Anterior cingulate cortex (tissue), 58 donors: ENCODE data around the gene AZGP1.
"Not testable (repeated sequence)": the region's sequence is repeated elsewhere in the genome, so short reads cannot be mapped to it uniquely, and the experiment has no call there.

ENCODE experiments used
- DNase-seq, 58 donors: peaks; one replicate each; lab custom pipeline; 2025; lab: John Stamatoyannopoulos, UW

AZGP1 gene

DNA sequence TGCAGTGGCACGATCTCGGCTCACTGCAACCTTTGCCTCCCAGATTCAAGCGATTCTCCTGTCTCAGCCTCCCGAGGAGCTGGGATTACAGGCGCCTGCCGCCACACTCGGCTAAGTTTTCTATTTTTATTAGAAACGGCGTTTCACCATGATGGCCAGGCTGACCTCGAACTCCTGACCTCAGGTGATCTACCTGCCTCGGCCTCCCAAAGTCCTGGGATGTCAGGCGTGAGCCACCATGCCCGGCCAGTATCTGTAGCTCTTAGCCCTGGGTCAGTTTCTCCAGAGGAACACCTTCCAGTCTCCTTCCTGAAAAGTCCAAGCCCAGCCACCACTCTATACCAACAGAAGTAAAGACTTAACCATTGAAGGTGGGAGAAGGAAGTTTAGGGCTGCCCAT is 24.4 kb upstream of the AZGP1 start:
- DNase-seq, result no peak

DNA sequence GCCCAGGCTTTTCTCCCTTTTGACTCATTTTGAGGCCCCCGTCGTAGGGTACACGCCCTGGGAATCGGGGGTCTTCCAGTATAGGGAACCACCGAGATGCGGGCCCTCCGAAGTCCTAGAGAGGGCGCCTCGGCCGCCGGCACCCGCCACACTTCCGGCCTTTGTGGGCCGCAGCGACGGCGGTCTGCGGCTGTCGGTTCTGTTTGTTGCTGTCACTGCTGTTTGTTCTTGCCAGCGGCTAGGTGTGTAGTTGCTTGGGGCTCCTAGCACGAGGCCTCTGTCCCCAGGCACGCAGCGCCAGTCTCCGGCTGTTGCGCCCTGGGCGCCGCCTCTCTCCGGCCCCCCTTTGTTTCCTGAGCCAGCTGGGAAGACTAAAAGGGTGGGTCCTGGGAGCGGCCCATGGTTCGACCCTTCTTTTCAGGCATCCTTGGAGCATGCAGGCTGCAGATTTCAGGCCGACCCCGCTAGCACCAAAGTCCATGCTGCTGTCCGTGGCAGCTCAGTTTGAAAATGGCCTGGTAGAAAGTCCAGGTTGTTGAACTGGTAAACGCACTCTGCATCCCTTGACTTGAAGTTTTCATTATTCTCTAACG is 21.8 kb upstream of the AZGP1 start:
- DNase-seq, result peak in 26 of 58 donors; percentile 5 to 41 (median 24)

DNA sequence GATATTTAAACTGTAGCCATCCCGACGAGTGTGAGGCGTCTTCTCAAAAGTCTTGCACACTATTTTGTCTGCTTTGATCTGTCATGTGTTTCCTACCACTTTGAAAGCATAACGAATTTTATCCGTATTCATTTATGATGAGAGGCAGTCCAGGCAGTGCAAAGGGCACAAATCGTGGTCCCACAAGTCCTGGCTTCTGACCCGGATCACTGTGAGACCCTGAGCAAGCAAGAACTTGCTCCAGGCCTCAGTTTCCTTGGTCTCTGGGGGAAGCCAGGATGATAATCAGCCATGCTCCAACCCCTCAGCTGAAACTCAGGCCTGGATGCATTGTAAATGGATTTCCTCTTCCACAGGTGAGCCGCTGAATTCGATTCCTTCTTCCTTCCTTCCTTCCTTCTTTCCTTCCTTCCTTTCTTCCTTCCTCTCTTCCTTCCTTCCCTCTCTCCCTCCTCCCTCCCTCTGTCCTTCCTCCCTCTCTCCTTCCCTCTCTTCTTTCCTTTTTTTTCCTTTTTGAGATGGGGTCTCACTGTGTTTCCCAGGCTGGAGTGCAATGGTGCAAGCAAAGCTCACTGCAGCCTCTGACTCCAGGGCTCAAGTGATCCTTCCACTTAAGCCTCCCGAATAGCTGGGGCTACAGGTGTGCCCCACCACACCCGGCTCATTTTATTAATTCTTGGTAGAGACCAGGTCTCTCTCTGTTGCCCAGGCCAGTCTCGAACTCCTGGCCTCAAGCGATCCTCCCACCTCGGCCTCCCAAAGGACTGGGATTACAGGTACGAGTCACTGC is 21.1 kb upstream of the AZGP1 start:
- DNase-seq, result no peak

DNA sequence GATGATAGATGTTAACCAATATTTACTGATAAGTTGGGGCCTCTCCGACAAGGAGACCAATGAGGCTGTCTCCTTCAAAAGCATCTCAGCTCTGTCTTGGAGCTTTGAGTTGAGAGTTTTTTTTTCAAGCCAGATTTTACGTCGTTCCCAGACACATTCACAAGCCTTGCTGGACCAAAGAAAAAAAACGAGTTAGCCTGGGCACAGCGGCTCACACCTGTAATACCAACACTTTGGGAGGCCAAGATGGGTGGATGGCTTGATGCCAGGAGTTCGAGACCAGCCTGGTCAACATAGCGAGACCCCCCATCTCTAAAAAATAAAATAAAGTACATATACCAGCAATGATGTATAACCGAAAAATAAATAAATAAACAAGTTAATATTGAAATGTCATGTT is 19.0 kb upstream of the AZGP1 start:
- DNase-seq, result no peak

DNA sequence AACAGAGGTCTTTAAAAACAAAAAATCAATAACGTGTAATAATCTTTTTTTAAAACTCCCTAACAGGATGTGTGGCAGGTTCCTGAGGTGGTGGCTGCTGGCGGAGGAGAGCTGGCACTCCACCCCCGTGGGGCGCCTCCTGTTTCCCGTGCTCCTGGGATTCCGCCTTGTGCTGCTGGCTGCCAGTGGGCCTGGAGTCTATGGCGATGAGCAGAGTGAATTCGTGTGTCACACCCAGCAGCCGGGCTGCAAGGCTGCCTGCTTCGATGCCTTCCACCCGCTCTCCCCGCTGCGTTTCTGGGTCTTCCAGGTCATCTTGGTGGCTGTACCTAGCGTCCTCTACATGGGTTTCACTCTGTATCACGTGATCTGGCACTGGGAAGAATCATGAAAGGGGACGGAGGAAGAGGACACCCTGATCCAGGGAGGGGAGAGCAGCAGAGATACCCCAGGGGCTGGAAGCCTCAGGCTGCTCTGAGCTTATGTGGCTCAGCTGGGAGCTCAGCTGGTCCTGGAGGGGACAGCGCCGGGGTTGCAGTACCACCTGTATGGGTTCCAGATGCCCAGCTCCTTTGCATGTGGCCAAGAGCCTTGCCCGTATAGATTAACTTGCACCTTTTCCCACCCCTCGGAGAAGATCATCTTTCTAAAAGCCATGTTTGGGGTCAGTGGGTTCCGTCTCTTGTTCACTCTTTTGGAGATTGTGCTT is 16.7 kb upstream of the AZGP1 start:
- DNase-seq, result no peak

DNA sequence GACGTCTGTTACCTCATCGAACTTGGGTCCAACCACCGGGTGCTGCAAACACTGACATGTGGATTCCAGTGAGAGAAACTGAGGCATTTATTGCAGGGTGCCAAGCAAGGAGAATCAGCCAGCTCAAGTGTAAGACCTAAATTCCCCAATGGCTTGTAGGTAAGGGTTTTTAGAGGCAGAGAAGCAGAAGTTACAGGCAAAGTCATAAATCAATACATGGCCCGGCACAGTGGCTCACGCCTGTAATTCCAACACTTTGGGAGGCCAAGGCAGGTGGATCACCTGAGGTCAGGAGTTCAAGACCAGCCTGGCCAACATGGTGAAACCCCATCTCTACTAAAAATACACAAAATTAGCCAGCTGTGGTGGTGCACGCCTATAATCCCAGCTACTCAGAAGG is 15.7 kb upstream of the AZGP1 start:
- not testable (repeated sequence) for DNase-seq

DNA sequence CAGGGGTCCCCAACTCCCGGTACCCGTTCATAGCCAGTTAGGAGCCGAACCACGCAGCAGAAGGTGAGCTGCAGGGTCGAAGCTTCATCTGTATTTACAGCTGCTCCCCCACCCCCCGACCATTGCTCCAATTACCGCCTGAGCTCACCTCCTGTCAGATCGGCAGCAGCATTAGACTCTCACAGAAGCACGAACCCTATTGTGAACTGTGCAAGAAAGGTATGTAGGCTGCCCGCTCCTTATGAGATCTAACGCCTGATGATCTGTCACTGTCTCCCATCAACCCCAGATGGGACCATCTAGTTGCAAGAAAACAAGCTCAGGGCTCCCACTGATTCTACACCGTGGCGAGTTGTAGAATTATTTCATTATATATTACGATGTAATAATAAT is 14.6 kb upstream of the AZGP1 start:
- peak in 2 of 58 donors; percentile 18 to 56 for DNase-seq

DNA sequence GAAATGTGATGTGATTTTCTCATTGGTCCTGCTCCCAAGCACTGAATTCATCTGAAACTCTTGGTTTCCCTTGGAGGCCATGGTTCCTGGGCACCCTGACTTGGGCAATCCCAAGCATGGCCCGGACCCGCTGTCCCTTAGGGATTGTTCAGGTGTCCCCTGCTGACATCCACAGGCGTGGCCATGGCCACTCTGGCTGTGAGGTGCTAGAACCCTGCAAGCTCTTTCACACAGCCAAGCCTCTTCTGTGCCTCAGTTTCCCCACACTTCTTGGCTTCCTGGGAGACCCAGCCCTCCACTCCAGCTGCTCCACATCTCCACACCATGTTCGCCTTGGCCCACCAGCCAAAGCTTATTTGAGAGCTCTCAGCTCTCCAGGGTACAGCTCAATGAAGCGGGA is 12.0 kb upstream of the AZGP1 start:
- no peak for DNase-seq

DNA sequence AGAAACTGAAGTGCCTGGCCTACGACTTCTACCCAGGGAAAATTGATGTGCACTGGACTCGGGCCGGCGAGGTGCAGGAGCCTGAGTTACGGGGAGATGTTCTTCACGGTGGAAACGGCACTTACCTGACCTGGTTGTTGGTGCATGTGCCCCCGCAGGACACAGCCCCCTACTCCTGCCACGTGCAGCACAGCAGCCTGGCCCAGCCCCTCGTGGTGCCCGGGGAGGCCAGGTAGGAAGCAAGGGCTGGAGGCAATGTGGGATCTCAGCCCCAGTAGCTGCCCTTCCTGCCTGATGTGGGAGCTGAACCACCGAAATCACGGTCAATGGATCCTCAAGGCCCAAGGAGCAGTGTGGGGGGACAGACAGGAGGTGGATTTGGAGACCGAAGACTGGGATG is 11.5 kb upstream of the AZGP1 start:
- not testable (repeated sequence) for DNase-seq

DNA sequence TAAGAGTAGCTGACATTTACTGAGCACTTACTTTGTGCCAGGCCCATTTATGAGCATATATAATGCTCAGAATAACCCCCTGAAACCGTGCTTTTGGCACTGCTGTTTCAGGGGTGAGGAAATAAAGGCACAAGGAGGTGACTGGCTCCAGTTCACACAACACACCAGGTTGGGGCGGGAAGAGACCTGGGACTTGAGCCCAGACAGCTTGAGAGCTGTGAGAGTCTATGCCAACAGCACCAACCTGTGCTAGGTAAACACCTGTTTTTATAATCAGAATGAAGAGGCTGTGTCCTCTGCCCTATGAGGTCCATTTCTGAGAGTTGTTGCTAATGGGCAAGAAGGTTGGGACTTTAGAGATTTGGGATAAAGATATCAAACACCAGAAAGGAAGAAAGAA is 8.8 kb upstream of the AZGP1 start:
- no peak for DNase-seq

DNA sequence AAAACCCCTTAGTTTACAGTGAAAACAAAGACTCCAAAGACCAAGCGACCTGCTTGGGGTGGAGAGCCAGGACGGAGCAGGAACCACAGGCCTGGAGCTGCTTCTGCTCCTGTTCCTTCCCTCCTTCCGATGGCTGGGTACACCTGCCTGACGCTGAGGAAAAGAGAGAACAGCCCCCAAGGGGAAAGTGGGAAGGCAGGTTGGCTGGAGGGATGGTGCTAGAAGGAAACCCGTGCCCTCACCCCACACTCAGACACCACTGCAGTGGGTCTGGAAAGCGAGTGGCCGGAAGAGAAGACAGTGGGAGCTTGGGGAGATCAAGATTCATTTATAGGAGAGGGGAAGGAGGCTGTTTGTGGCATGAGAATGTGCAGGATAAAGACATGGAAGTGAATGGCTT is 5.2 kb upstream of the AZGP1 start:
- not testable (repeated sequence) for DNase-seq

DNA sequence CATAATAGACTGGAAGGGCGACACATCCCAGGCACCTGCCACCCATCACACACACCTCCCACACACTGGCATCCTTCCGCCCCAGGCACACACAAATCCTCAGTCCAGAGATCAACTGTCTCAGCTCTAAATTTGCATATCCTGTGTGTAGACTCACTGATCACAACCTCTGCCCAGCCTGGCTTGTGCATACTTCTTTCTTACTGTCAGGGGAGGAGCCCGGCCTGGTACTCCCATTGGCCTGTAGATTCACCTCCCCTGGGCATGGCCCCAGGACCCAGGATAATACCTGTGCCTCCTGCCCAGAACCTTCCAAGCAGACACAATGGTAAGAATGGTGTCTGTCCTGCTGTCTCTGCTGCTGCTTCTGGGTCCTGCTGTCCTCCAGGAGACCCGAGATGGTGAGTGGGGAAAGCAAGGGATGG is 4.6 kb upstream of the AZGP1 start:
- DNase-seq, result not testable (repeated sequence)

DNA sequence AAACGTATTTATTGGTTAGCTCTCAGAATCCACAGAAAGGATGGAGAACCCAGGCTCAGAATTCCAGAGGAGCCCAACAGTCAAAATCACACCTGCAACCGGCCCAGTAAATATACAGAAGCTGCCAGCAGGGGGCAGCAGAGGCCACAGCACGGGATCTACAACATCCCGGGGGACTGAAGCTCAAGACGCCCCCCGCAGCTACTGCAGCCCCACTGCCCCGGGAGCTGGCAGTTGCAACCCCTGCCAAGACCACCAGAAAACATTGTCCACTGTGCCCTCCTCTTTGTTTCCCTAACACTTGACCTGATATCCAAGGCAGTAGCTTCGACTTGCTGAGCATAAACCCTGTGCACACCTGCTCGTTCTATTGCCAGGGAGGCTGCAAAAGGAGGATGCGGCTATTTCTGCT is 4.0 kb upstream of the AZGP1 start:
- DNase-seq, result peak in 47 of 58 donors; percentile 2 to 77 (median 33)

DNA sequence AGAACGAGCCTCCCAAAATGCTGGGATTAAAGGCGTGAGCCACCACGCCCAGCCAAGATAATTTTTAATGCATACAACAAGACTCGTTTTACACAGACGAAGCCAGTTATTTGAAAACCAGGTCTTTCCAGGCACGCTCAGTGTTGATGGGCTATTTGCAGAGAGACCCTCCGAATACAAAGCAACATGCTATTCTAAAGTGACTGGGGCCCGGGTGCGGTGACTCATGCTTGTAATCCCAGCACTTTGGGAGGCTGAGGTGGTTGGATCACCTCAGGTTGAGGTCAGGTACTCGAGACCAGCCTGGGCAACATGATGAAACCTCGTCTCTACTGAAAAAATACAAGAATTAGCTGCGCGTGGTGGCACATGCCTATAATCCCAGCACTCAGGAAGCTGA is 795 bp upstream of the AZGP1 start:
- no peak for DNase-seq

DNA sequence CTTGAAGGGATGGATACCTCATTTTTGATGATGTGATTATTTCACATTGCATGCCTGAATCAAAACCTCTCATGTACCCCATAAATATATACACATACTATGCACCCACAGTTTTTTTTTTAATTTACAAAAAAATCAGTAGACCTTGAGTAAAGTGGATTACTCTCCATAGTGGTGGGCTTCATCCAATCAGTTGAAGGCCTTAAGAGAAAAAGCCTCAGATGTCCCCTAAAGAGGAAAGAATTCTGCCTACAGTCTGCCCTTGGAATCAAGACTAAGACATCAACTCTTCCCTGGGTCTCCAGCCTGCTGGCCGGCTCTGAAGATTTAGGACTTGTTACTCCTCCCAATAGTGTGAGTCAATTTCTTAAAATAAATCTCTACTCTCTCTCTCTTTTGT is 1.1 kb downstream of the AZGP1 start:
- DNase-seq, result no peak

DNA sequence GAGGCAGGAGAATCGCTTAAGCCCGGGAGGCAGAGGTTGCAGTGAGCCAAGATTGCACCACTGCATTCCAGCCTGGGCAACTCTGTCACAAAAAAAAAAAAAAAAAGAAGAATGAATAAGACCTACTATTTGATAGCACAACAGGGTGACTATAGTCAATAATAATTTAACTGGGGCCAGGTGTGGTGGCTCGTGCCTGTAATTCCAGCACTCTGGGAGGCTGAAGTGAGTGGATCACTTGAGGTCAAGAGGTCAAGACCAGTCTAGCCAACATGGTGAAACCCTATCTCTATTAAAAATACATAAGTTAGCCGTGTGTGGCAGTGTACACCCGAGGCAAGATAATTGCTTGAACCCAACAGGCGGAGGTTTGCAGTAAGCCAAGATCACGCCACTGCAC is 2.0 kb downstream of the AZGP1 start:
- not testable (repeated sequence) for DNase-seq

DNA sequence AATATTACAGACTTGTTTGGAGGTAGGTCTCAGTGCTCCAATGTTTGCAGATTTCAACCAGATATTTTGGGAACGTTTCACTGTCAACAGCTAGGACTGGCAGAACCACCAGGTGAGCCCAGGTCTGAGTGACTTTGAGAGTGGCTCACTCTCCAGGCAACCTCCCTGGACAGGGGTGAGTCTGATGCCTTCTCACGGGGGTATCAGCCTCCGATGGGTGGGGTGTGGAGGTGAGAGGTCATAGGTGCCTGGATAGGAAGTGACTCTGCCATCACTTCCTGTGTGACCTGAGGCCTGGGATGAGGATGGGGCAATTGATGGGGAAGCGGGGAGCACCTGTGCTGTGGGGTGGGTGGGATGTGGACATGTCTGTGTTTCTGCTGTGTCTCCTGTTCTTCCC is 4.6 kb downstream of the AZGP1 start:
- no peak for DNase-seq

DNA sequence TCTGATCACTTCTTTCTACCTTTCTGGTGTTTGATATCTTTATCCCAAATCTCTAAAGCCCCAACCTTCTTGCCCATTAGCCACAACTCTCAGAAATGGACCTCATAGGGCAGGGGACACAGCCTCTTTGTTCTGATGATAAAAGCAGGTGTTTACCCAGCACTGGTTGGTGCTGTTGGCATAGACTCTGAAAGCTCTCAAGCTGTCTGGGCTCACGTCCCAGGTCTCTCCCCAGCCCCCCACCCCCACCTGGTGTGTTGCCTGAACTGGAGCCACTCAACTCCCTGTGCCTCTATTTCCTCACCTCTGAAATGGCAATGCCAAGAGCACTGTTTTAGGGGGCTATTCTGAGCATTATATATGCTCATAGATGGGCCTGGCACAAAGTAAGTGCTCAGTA is 6.0 kb downstream of the AZGP1 start:
- DNase-seq, result not testable (repeated sequence)

DNA sequence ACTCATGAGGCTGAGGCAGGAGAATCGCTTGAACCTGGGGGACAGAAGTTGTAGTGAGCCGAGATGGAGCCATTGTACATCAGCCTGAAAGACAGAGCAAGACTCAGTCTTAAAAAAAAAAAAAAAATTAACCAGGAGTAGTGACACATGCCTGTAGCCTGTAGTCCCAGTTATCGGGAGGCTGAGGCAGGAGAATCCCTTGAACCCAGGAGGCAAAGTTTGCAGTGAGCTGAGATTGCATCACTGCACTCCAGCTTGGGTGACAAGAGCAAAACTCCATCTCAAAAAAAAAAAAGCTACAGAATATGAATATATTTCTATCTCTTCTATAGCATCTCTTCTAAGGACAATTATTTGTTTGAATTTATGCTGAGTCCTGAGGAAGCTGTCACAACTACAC is 6.5 kb downstream of the AZGP1 start:
- DNase-seq, result no peak

DNA sequence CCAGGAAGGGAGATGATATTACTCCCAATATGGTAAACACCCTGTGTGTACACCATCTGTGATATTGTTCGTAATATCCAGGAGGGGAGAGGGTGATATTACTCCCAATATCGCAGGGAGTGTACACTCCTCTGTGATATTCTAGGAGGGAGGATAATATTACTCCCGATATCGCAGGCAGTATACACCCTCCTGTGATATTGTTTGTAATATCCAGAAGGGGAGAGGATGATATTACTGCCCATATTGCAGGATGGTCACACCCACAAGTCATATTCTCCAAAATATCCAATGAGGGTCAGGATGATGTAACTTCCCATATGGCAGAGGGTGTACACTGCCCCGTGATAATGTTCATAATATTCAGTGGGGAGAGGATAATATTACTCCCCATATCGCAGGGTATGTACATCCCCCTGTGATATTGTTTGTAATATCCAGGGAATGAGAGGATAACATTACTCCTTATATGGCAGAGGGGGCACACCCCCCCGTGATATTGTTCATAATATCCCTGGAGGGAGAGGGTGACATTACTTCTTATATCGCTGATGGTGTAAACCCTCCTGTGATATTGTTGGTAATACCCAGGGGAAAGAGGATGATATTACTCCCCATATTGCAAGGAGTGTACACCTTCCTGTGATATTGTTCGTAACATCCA is 17.1 kb downstream of the AZGP1 start:
- DNase-seq, result no peak

DNA sequence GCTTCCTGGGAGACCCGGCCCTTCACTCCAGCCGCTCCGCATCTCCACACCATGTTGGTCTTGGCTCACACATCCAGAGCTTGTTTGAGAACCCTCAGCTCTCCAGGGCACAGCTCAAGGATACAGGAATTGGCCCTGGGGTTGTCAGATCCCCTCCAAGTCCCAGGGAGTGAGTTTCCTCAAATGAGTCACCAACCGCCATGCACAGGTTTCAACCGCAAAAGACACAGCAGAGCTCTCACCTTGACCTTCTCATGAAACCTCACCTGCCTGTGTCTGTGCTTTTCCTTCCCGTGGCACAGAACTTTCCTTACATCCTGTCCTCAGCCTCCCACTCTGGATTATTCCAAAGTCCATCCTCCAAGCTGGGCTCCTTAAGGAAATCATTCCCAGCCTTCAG is 20.6 kb downstream of the AZGP1 start:
- no peak for DNase-seq
